Keratinocyte (primary cell): Measurements from ENCODE around the gene ANKRD23.

Source experiments
- CTCF ChIP-seq, 3 experiments: IDR thresholded peaks in 1 of 3; conservative IDR thresholded peaks in 1 of 3; optimal IDR thresholded peaks in 1 of 3; 2 replicates in 2 of 3; 3 replicates in 1 of 3; pipeline versions ENCODE3 to v1.5.1; 2011; ENCODE audit warnings: low read length in 3 of 3, mild to moderate bottlenecking in 3 of 3, moderate library complexity in 2 of 3, control low read depth in 1 of 3, inconsistent platforms in 1 of 3; ENCODE audit not compliant: insufficient read depth in 2 of 3; ENCODE audit errors: extremely low read depth in 1 of 3
- EZH2 ChIP-seq: IDR thresholded peaks from one replicate; pipeline ENCODE4 v1.6.1; 2012; ENCODE audit warnings: inconsistent platforms, mild to moderate bottlenecking, low read length, moderate library complexity

- TF ChIP-seq CTCF (optimal IDR thresholded peaks at IDR 0.05 in 1 of 3, IDR thresholded peaks at IDR 0.05 in 1 of 3, conservative IDR thresholded peaks at IDR 0.05 in 1 of 3; ENCODE audit: extremely low read depth in 1 of 3, insufficient read depth in 2 of 3, low read length in 3 of 3) (no peak), EZH2 (no peak)
Measured at GRCh38 chr2:96867756-96868554, 24.1 kb upstream of the ANKRD23 start.
